ENCODE results near the gene TRAT1. TPM values are rescaled to one million over a fixed set of nuclear protein-coding genes. Genes with fewer than 3 reads are reported as not detected.

TRAT1 gene
- total and polyA plus RNA-seq, 2 donors (not counting 3 experiments of a cell fraction or from before 2014, with no cell fraction given) = not detected

GRCh38 chr3:108818404-108818803 is 4.2 kb upstream of the TRAT1 start:
- Histone ChIP-seq H3K4me2 (ENCODE audit: insufficient read depth, low read length) (no peak overlapping the region), H3K9me3 (replicated peaks; ENCODE audit: control insufficient read depth, insufficient read depth, low read length) (no peaks in the 10 kb centered on the region), H3K36me3 (ENCODE audit: control insufficient read depth in 2 of 2, extremely low read depth in 1 of 2, insufficient read depth in 2 of 2, low read length in 2 of 2) (no peaks in the 10 kb centered on the region), H3K9me1 (replicated peaks; ENCODE audit: control insufficient read depth, extremely low read depth, insufficient read depth, low read length) (no peaks in the 10 kb centered on the region), H3K79me2 (ENCODE audit: control insufficient read depth, insufficient read depth, low read length) (no peaks in the 10 kb centered on the region), H4K20me1 (replicated peaks; ENCODE audit: control insufficient read depth, extremely low read depth, insufficient read depth, low read length) (no peaks in the 10 kb centered on the region), H3K4me1 (ENCODE audit: control insufficient read depth, extremely low read depth, insufficient read depth, low read length) (no peaks in the 10 kb centered on the region), H3K9ac (replicated peaks; ENCODE audit: extremely low read depth, insufficient read depth, low read length) (no peak overlapping the region), H3K27ac (ENCODE audit: insufficient read depth, low read depth, low read length) (no peak overlapping the region), H3K4me3 (replicated peaks in 1 of 3; ENCODE audit: insufficient read depth in 1 of 3, low read depth in 1 of 3, low read length in 3 of 3) (no peak overlapping the region), H3K27me3 (ENCODE audit: control insufficient read depth in 2 of 2, insufficient read depth in 2 of 2, low read length in 2 of 2) (no peaks in the 10 kb centered on the region), H2AFZ (ENCODE audit: low read depth, low read length) (no peak overlapping the region)
- FAIRE-seq (no peak), DNase-seq (ENCODE audit: low read depth, low spot score) (peak; percentile 10)
- CTCF ChIA-PET = interaction anchor here (0.6 to 1.7 kb wide), 8 partner anchors 13 to 326 kb away, joined by 3 to 9 read pairs (median 4); no protein-coding TSS in a partner anchor
- POLR2A ChIA-PET = no interaction called here
- BruUV-seq (replicated peaks) = no TSS peak
- TF ChIP-seq, protein P1, sequence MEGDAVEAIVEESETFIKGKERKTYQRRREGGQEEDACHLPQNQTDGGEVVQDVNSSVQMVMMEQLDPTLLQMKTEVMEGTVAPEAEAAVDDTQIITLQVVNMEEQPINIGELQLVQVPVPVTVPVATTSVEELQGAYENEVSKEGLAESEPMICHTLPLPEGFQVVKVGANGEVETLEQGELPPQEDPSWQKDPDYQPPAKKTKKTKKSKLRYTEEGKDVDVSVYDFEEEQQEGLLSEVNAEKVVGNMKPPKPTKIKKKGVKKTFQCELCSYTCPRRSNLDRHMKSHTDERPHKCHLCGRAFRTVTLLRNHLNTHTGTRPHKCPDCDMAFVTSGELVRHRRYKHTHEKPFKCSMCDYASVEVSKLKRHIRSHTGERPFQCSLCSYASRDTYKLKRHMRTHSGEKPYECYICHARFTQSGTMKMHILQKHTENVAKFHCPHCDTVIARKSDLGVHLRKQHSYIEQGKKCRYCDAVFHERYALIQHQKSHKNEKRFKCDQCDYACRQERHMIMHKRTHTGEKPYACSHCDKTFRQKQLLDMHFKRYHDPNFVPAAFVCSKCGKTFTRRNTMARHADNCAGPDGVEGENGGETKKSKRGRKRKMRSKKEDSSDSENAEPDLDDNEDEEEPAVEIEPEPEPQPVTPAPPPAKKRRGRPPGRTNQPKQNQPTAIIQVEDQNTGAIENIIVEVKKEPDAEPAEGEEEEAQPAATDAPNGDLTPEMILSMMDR (IDR thresholded peaks at IDR 0.05; ENCODE audit: extremely low read depth in 1 of 2, insufficient read depth in 1 of 2, low read depth in 1 of 2, low read length in 2 of 2) = peak in 1 of 2 donors; percentile 23
- TF ChIP-seq JUN (IDR thresholded peaks at IDR 0.05; ENCODE audit: borderline replicate concordance, insufficient read depth, insufficient read length, low read depth) = no peak
- intact Hi-C loops (cut with micrococcal nuclease) (loop anchor here (2.0 kb wide), 1 partner anchor 156 kb away; no protein-coding TSS in a partner anchor), dilution Hi-C loops (cut with MboI; ENCODE audit: extremely low pct_ligation_motif_present, low sequenced_read_pairs) (no loop called here)

DNA sequence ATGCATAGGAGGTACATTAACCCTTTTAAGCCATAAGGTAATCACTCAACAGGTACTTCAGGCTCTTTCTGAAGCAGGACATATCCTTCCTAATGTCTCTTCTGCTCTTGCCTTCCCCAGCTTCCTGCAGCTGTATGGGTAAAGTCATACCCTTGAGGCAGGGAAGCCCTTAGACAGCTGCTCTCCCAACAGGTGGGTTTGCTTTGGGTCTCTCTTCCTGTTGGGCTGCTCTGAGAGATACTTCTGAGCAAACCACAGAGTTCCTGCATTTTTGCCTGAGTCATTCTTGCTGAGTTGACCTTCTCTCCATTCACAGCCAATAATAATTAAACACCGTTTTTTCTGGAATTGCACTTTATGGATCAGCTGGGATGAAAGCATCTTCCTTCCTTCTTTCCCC is 2.0 kb upstream of the TRAT1 start:
- POLR2A ChIA-PET = no interaction called here

More for the DNA sequence above, 2.0 kb upstream of the TRAT1 start:
- no peaks in the 10 kb centered on the region for H3K27me3 ChIP-seq (ENCODE audit: control insufficient read depth in 2 of 2, insufficient read depth in 2 of 2, low read length in 2 of 2)
- H3K4me1 ChIP-seq (ENCODE audit: control insufficient read depth, extremely low read depth, insufficient read depth, low read length) = no peaks in the 10 kb centered on the region
- no peak overlapping the region for H2AFZ ChIP-seq (ENCODE audit: low read depth, low read length)
- intact Hi-C loops (cut with micrococcal nuclease) = no loop called here
- H4K20me1 ChIP-seq (replicated peaks; ENCODE audit: control insufficient read depth, extremely low read depth, insufficient read depth, low read length) = no peaks in the 10 kb centered on the region
- H3K27ac ChIP-seq (ENCODE audit: insufficient read depth, low read depth, low read length) = no peak overlapping the region
- H3K9me3 ChIP-seq (replicated peaks; ENCODE audit: control insufficient read depth, insufficient read depth, low read length) = no peaks in the 10 kb centered on the region
- DNase-seq (ENCODE audit: low read depth, low spot score) = no peak
- BruUV-seq (replicated peaks) = no TSS peak
- CTCF ChIA-PET = no interaction called here
- H3K79me2 ChIP-seq (ENCODE audit: control insufficient read depth, insufficient read depth, low read length) = no peaks in the 10 kb centered on the region
- TF ChIP-seq EZH2 (IDR thresholded peaks at IDR 0.05; ENCODE audit: borderline replicate concordance, low read depth, low read length, severe bottlenecking) (no peak), FOS (IDR thresholded peaks at IDR 0.05; ENCODE audit: borderline replicate concordance, insufficient read depth, low read length) (no peak), POLR2A (IDR thresholded peaks at IDR 0.05; ENCODE audit: low read depth, low read length) (no peak), MYC (IDR thresholded peaks at IDR 0.05; ENCODE audit: low read depth, low read length) (no peak), JUN (IDR thresholded peaks at IDR 0.05; ENCODE audit: borderline replicate concordance, insufficient read depth, insufficient read length, low read depth) (no peak)
- TF ChIP-seq, protein P1 (IDR thresholded peaks at IDR 0.05; ENCODE audit: extremely low read depth in 1 of 2, insufficient read depth in 1 of 2, low read depth in 1 of 2, low read length in 2 of 2) = no peak
- TF ChIP-seq, protein P2, sequence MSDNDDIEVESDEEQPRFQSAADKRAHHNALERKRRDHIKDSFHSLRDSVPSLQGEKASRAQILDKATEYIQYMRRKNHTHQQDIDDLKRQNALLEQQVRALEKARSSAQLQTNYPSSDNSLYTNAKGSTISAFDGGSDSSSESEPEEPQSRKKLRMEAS (IDR thresholded peaks at IDR 0.05; ENCODE audit: insufficient read depth, insufficient read length) = no peak
- no peaks in the 10 kb centered on the region for H3K9me1 ChIP-seq (replicated peaks; ENCODE audit: control insufficient read depth, extremely low read depth, insufficient read depth, low read length)
- H3K36me3 ChIP-seq (ENCODE audit: control insufficient read depth in 2 of 2, extremely low read depth in 1 of 2, insufficient read depth in 2 of 2, low read length in 2 of 2) = no peaks in the 10 kb centered on the region
- no peak overlapping the region for H3K4me3 ChIP-seq (replicated peaks in 1 of 3; ENCODE audit: insufficient read depth in 1 of 3, low read depth in 1 of 3, low read length in 3 of 3)
- no peak for FAIRE-seq
- H3K4me2 ChIP-seq (ENCODE audit: insufficient read depth, low read length) = no peak overlapping the region
- H3K9ac ChIP-seq (replicated peaks; ENCODE audit: extremely low read depth, insufficient read depth, low read length) = no peak overlapping the region
- dilution Hi-C loops (cut with MboI; ENCODE audit: extremely low pct_ligation_motif_present, low sequenced_read_pairs) = no loop called here

Data from endothelial cell of umbilical vein (primary cell).